AG10803 (cell line): ENCODE results near the gene ANKFY1.

Experiments
- DNase-seq: peaks from one replicate; pipeline ENCODE4 v3.0.0; 2010; ENCODE audit warnings: low read depth
- H3K4me3 ChIP-seq: 2 replicates; pipeline ENCODE4 v1.5.1; 2011; ENCODE audit warnings: mild to moderate bottlenecking, low read length, control low read depth
- CTCF ChIP-seq: conservative IDR thresholded peaks from 2 replicates; pipeline ENCODE4 v1.5.1; 2011; ENCODE audit warnings: mild to moderate bottlenecking, low read length, control low read depth, inconsistent platforms

Gene ANKFY1

GRCh38 chr17:4304417-4305027 is 40.7 kb upstream of the ANKFY1 start:
- H3K4me3 ChIP-seq, result no peak overlapping the region
- peak; percentile 83 for TF ChIP-seq CTCF
- DNase-seq, result peak; percentile 46

- DNase-seq, result no peak
- no peak for TF ChIP-seq CTCF
- no peak overlapping the region for H3K4me3 ChIP-seq
Observed at GRCh38 chr17:4301066-4301465, 37.3 kb upstream of the ANKFY1 start.

GRCh38 chr17:4297351-4297750 is 33.6 kb upstream of the ANKFY1 start:
- no peak for DNase-seq
- H3K4me3 ChIP-seq, result no peak overlapping the region
- no peak for TF ChIP-seq CTCF

- DNase-seq, result no peak
- H3K4me3 ChIP-seq, result no peak overlapping the region
- no peak for TF ChIP-seq CTCF
Observed at GRCh38 chr17:4295686-4296085, 31.9 kb upstream of the ANKFY1 start.

GRCh38 chr17:4293572-4293971 is 29.8 kb upstream of the ANKFY1 start:
- DNase-seq, result no peak
- H3K4me3 ChIP-seq, result no peak overlapping the region
- TF ChIP-seq CTCF, result no peak

GRCh38 chr17:4287710-4288109 is 23.9 kb upstream of the ANKFY1 start:
- no peak for DNase-seq
- TF ChIP-seq CTCF, result no peak
- H3K4me3 ChIP-seq, result no peak overlapping the region

- TF ChIP-seq CTCF, result no peak
- H3K4me3 ChIP-seq, result no peak overlapping the region
- DNase-seq, result peak; percentile 50
Observed at GRCh38 chr17:4276514-4276913, 12.7 kb upstream of the ANKFY1 start.
